Activated CD8-positive, alpha-beta T cell treated with anti-CD3 and anti-CD28 coated beads for 36 hours (primary cell): ENCODE measurements around the gene HNRNPLL. TPM values are rescaled to one million over a fixed set of nuclear protein-coding genes. Genes with fewer than 3 reads are reported as not detected.

Source experiments
- ATAC-seq: fragments of 200-7000 bp; cut with Tn5 transposase; one replicate; pipeline ENCODE4 v1.10.0; 2021; ENCODE audit warnings: mild to moderate bottlenecking, moderate library complexity
- CTCF ChIA-PET: fragments of 350-600 bp; sonication (Branson Sonifier 250); formaldehyde crosslinking; loops from one replicate; lab custom pipeline; 2021; ENCODE audit warnings: antibody characterized with exemption; lab: Charles Lee
- POLR2A ChIA-PET: fragments of 350-600 bp; sonication (Branson Sonifier 250); formaldehyde crosslinking; loops from one replicate; lab custom pipeline; 2021; ENCODE audit warnings: antibody characterized with exemption; lab: Charles Lee
- DNase-seq: peaks from one replicate; pipeline ENCODE4 v3.0.0-alpha.2; 2020
- H3K27ac Mint-ChIP-seq: one replicate; pipeline ENCODE4 v1.8.0; 2021; ENCODE audit warnings: mild to moderate bottlenecking, mixed read lengths
- H3K27me3 Mint-ChIP-seq: one replicate; pipeline ENCODE4 v1.8.0; 2021; ENCODE audit warnings: mixed read lengths
- H3K36me3 Mint-ChIP-seq: one replicate; pipeline ENCODE4 v1.8.0; 2021; ENCODE audit warnings: low read depth, mixed read lengths
- H3K4me1 Mint-ChIP-seq: one replicate; pipeline ENCODE4 v1.8.0; 2021; ENCODE audit warnings: low read depth, mixed read lengths
- H3K4me3 Mint-ChIP-seq: one replicate; pipeline ENCODE4 v1.8.0; 2021; ENCODE audit warnings: mild to moderate bottlenecking, moderate library complexity, mixed read lengths
- H3K9me3 Mint-ChIP-seq: one replicate; pipeline ENCODE4 v1.8.0; 2021; ENCODE audit warnings: mixed read lengths
- CTCF ChIP-seq: fragments of 200-600 bp; IDR thresholded peaks from one replicate; pipeline ENCODE4 v1.8.0; 2022; ENCODE audit warnings: antibody characterized with exemption, mild to moderate bottlenecking
- intact Hi-C: fragments of 100-400 bp; cut with micrococcal nuclease; formaldehyde crosslinking; loops from one replicate; pipeline ENCODE4 v1.10.0; 2022
- total RNA-seq, 2 experiments: library from RNA; stranded (reverse); gene quantifications; one replicate each; pipeline ENCODE4 v1.2.3, GENCODE V29; 2021

Gene HNRNPLL
- total RNA-seq, 2 experiments from 2014 or later: 54.9 to 55.3 TPM

GRCh38 chr2:38512211-38512610 lies 90.5 kb downstream of the HNRNPLL start:
- TF ChIP-seq CTCF: no peak
- ChIA-PET POLR2A (interaction anchor here (0.6 to 0.8 kb wide), 2 partner anchors 233 to 1114 kb away, joined by 3 to 4 read pairs; no protein-coding TSS in a partner anchor), CTCF (interaction anchor here (1.2 to 7.1 kb wide), 2 partner anchors 16 to 196 kb away, joined by 3 to 119 read pairs; no protein-coding TSS in a partner anchor)
- Mint-ChIP-seq H3K27me3 (peaks cover 4% of the 10 kb centered on the region), H3K27ac (no peak overlapping the region), H3K4me3 (no peak overlapping the region), H3K9me3 (no peaks in the 10 kb centered on the region), H3K4me1 (peaks cover 3% of the 10 kb centered on the region), H3K36me3 (no peaks in the 10 kb centered on the region)
- intact Hi-C loops: no loop called here
- ATAC-seq: no peak
- DNase-seq: no peak

Other genes starting within 250 kb of the HNRNPLL start
- 10 to 100 TPM; 52.8 to 54.5 TPM for gene ATL2, start 225.7 kb downstream of the HNRNPLL start, total RNA-seq
- 10 to 100 TPM; 38.3 to 40.6 TPM for gene GALM, start 63.2 kb upstream of the HNRNPLL start, total RNA-seq
- gene SRSF7, start 148.4 kb upstream of the HNRNPLL start, total RNA-seq: 100 to 1,000 TPM; 320 to 333 TPM
- 10 to 100 TPM; 30.2 to 33.4 TPM for gene GEMIN6, start 175.3 kb upstream of the HNRNPLL start, total RNA-seq